Measurements from ENCODE around the gene MUS81. TPM values are rescaled to one million over a fixed set of nuclear protein-coding genes. Genes with fewer than 3 reads are reported as not detected.

MUS81 gene
- total and polyA plus RNA-seq, 2 of the 13 experiments (the other 11 are each of a cell fraction or from before 2014, with no cell fraction given) = 25.6 to 30.2 TPM

- TF ChIP-seq ZNF318 (CRISPR knock-in tag; IDR thresholded peaks at IDR 0.05) (no peak), HNF1B (CRISPR knock-in tag; IDR thresholded peaks at IDR 0.05) (no peak)
Measured at GRCh38 chr11:65833297-65834030, 26.8 kb upstream of the MUS81 start, which contains the start of gene SNX32 (continued).

All from HepG2 (cell line).